GM12864 (cell line): Measurements from ENCODE around the gene DHRS12.
A peak's percentile ranks its signal among the peaks of the same experiment; 100 is the strongest.

Source experiments
- DNase-seq: peaks from one replicate; pipeline ENCODE4 v3.0.0-alpha.2; 2011; ENCODE audit warnings: low read depth
- H3K4me3 ChIP-seq: 2 replicates; pipeline ENCODE4 v1.5.1; 2011; ENCODE audit warnings: mild to moderate bottlenecking, low read depth, low read length, control low read depth
- CTCF ChIP-seq: IDR thresholded peaks from 2 replicates; pipeline ENCODE4 v1.5.1; 2011; ENCODE audit warnings: low read depth, mild to moderate bottlenecking, moderate library complexity, low read length, control low read depth, inconsistent platforms; ENCODE audit errors: missing control alignments

Gene DHRS12

GRCh38 chr13:51822106-51822815 is 18.3 kb upstream of the DHRS12 start:
- no peak for TF ChIP-seq CTCF
- H3K4me3 ChIP-seq = no peak overlapping the region
- no peak for DNase-seq

- DNase-seq = no peak
- TF ChIP-seq CTCF = no peak
- H3K4me3 ChIP-seq = no peak overlapping the region
These were observed 17.6 kb upstream of the DHRS12 start for GRCh38 chr13:51821606-51822005.

DNA sequence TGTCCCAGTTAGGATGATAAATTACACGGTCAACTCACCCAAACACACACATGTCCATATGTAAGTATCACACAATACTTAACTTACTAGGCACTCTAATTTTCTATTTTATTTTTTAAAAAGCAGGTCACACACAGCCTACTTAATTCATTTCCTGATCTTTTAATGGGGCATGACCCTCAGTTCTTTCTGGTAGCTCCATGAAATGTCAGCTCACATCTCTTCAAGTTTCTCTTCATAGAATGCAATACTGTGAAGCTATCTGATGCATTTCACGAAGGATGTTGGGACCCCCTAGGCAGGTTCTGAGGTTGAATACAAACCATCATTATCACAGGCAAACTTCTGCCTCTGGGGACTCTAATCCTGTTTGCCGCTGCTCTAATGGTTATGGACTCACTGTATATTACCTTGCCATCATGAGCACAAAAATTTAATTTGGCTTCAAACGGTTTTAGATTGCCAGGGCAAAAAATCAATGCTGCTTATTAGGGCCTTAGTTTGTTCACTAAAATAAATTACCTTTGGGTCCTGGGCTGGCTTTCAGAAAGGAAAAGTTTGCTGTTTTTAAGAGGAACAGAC is 16.1 kb upstream of the DHRS12 start:
- no peak overlapping the region for H3K4me3 ChIP-seq
- TF ChIP-seq CTCF = no peak
- DNase-seq = no peak

DNA sequence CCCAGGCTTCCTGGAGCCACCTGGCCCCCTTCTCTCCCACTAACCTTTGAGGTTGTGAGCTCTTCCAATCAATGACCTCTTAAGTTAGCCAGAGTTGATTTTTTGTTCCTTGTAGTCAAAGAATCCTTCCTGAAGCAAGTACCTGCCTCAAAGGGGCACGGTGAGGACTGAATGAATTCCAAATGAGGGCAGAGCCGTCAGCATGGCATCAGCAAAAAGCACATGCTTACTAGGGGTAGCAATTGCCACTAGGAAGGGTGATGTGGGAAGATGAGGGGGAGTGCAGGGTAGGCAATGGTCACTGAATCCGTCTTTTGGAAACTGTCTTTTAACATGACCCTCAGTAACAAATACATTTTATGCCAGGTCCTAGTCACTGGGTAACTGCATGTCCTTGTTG is 15.6 kb upstream of the DHRS12 start:
- H3K4me3 ChIP-seq = no peak overlapping the region
- DNase-seq = no peak
- TF ChIP-seq CTCF = no peak

DNA sequence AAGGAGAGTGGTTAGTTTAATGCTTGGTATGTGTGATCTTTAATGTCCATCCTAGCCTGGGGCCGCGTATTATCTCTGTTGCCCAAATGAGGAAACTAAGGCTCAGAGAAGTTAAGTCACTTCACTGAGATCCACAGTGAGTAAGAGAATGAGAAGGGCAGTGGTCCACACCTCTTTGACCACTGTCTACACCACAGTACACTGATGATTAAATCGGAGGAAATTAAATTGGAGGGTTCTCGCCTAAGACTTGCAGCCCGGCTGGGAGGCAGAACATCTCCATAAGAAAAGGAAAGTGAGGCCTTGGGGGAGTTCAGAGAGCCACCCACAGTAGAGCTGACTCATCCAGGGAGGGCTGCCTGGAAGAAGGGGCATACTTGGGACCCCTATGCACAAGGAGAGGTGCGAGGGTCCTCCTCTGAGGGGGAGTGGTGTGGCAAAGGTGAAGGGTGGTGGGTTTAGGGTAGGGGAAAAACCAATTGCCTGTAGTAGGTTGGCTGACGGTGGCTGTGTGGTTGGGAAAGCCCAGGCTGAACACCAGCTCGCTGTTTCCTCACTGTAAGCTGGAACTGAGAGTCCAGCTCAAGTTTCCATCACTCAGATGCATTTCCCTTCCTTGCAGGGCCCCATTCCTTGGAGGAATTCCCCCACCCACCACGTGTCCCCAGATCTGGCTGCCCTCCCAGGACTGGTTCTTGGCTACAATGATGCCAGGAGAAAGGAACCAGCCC is 15.0 kb upstream of the DHRS12 start:
- H3K4me3 ChIP-seq = no peak overlapping the region
- DNase-seq = no peak
- no peak for TF ChIP-seq CTCF

DNA sequence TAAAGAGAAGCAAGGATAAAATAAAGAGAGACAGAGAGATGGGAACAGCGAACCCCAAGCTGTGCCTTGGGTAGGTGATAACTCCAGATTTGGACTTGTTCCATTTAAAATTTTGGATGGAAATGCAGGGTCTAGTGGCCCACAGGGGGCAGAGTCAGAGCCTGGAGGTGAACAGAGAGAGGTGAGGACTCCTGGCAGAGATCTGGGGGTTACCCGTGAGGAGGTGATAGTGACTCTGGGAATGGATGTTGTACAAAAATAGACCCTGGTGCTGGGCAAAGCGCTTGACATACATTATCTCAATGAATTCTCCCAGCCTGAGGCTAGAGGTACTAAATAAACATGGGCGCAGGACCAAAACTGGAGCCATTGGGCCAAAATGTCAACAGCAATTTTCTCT is 14.3 kb upstream of the DHRS12 start:
- peak; percentile 12 for TF ChIP-seq CTCF
- H3K4me3 ChIP-seq = no peak overlapping the region
- no peak for DNase-seq
